HG02884 (cell line): ENCODE results near the gene TSPAN2.
A peak's percentile ranks its signal among the peaks of the same experiment; 100 is the strongest.

Experiments used
- ATAC-seq: cut with Tn5 transposase; IDR thresholded peaks from one replicate; pipeline ENCODE4 v1.9.1; 2021; ENCODE audit warnings: mild to moderate bottlenecking, moderate library complexity; ENCODE audit not compliant: unreplicated experiment

The TSPAN2 gene

DNA sequence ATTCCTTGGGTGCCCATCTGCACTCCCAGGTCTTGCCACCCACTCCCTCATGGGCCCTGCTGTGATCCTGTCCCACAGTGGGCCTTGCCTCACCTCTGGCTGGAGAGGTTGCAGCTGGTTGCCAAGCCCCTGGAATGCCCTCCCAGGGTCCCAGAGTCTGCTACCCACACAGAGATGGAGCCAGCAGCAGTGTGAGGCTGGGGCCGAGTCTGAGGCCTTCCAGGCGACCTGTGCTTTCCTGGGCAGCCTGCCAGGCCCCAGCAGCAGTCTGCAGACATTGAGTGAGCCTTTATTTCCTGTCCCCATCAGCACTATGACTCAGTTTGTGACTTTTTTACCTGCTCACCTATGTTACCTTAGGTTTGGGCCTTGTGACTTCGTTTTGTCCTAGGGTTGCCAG, 25.0 kb upstream of the TSPAN2 start:
- ATAC-seq = no peak

GRCh38 chr1:115113766-115114165, 24.5 kb upstream of the TSPAN2 start:
- no peak for ATAC-seq

DNA sequence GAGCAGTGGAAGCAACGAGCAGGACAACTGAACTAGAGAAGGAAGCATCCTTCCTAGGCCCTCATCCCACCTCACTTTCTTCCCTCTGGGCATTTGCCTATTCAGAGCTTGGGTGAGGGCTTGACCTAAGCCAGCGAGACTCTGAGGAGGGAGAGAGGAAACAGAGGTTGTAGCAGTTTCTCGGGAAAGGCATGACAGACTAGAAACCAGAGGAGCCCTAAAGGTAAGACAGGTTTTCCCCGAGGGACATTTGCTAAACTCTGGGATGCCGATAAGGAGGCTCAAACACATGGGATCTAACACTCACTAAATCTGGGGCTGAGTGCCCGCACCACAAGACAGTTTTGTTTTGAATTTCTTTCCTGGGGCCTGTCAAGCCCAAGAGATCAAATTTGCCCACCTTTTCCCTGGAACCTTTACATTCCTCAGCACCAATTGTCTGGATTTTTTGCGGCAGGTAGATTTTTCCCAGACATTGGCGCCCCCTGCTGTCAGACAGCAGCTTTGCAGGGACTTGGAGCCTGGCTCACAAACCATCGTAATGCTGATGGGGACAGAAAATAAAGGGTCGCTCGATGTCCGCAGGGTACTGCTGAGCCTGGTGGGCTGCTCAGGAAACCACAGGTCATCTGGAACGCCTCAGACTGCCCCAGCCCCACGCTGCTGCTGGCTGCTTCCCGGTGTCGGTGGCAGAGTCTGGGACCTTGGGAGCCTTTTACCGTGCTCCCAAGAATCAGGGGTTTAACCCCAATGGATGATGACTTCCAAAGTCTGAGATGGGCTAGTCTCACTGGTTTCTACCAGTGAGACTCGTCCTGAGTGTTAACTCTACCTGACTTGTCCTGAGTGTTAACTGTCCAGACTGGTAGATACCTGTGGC, 23.4 kb upstream of the TSPAN2 start:
- ATAC-seq = no peak

DNA sequence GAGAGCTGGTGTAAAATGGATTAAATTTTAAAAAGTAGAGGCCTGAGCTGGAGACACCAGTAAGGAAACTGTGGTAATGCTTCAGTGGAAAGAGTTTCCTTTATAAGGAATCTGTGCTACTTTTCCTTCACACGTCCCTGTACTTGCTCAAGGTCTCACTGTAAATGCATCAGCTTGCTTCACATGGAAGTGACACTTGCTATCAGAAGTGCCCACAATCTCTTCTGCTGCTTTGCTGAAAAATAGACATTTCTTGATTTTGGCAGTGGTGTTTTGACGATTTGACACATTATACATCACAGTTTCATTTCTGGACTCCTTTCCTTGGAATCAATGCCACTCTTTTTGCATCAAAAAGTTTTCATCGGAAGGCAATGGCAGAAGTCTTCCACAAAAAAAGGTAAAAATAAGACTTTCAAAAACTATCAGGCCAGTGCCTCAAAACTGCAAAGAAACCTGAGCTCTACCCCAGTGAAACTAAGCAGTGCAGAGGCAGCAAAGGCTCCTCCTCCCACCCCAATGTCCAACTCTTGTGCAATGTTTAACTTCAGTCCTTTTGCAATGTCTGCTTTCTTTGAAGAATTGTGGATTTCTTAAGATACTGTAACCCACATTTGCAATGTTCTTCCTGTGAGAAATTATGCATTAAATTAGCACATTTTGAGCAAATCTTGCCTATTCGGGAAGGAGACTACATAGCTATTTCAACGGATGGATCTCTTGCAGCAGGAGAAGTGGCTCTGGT, 18.4 kb upstream of the TSPAN2 start:
- ATAC-seq = no peak

DNA sequence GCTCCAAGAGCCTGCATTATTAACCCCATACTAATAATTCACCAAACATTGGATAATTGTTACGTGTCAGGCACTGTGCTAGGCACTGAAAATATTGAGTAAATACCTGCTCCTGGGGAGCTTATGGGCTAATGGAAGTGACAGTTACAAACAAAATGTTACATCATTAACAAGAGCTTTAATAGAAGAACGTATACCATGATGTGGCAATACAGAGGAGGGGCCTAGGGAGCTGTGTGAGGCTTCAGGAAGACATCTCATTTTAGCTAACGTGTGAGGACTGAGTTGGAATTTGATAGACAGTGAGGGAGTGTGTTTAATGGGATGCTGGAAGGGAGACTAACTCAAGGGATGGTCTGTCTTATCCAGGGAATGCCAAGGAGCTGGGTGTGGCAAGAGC, 16.5 kb upstream of the TSPAN2 start:
- ATAC-seq = no peak

DNA sequence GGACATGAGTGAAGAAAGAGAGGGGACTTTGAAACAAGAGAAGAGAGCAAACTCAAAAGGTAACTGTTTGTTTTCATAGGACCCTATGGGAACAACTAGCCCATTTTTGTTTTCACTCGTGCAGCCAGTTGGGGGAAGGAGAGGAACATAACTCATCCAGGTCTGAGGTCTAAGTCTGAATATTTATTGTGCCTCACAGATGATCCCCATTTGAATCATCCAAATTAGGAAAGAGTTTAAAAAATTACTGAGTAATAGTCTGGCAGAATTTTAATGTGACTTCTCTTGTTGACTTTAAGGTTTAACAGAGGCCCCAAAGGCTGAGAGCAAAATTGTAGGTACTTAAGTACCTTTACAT, 10.4 kb upstream of the TSPAN2 start:
- ATAC-seq = peak; percentile 13

DNA sequence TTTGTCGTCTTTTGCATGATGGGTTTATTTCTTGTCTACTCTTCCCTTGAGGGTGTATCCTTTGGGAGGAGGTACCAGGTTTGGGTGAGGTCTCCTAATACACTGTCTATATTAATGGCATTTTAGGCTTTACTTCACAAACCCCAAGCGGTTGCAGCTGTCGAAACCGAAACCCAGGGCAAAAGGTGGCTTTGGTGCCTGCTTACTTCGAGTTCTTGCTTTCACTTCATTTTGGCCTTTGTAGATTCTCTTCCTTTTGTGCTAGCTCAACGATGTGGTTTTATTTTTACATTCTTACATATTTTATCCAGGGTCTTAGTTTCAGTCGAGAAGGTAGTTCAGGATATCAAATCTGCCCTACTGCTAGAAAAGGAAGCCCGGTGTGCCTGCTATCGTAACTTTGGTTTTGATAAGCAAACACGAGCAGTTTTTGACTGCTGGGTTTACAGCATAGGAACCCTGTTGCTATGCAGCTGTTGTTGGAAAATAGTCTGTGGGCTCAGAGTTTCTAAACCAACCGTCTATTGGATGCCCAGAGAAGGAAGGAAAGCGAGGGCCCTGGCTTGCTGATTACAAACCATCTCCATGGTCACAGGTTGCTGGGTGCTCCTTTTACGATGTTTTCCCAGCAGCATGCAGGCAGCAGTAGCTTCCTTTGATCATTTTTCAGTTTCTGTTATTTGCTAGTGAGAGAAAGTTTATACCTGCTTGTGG, 9.8 kb upstream of the TSPAN2 start:
- ATAC-seq = peak; percentile 91

- ATAC-seq = no peak
Measured at GRCh38 chr1:115092175-115092574, 2.9 kb upstream of the TSPAN2 start.

DNA sequence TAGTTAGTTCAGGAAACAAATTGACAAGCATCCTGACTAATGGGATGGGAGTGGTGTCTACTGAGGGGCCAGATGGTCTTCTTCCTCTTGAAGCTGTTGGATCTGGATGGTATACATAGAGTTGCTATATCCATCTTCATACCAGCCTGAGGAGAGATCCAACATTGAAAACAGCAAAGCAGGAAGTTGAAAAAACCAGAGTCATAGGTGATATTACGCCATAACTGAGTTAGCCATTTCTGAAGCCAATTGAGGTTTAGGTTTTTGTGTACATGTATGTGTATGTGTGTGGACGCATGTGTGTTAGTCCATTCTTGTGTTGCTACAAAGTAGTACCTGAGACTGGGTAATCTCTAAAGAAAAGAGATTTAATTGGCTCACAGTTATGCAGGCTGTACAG, 2.3 kb upstream of the TSPAN2 start:
- no peak for ATAC-seq

DNA sequence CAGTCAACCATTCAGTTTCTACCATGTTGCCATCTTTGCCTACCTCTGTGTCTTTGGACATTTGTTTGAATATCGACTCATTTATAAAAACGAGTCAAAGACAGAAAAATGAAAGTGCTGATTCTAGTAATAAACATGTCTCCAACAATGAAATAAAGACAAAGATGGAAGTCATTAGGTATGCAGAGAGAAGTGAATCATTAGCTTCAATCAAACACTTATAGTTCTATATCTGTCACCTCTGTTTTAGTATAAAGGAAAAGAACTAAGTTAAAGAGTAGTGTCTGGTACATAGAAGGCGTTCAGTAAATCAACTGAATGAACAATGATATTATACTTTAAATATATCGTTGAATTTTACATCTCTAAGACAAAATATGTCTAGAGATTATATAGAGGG, 1.7 kb upstream of the TSPAN2 start:
- ATAC-seq = no peak

GRCh38 chr1:115090540-115090939, 1.2 kb upstream of the TSPAN2 start:
- no peak for ATAC-seq

GRCh38 chr1:115090186-115090490, 835 bp upstream of the TSPAN2 start:
- no peak for ATAC-seq

DNA sequence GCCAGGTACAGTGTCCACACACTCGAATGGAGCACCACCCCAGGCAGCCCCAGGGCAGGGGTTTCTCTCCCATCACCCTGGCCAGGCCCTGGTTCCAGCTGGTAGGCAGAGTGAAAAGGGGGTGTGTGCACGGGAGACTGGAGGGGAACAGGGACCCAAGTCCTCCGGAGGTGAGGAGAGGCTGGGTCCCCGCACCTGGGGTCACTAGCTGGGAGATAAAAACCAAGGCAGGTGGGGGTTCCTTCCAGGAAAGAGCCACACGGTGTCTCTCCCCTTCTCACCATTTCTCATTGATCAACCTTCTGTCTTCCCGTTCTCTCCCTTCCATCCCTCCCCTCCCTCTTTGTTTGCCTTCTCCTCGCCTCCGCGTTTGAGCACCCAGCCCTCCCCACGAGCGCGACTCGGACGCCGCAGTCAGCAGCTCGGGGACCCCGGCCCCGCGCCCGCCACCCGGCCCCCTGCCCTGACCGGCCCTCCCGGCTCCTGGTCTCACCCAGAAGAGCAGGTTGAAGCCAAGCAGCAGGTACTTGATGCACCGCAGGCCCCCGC, 358 bp downstream of the TSPAN2 start:
- no peak for ATAC-seq

- ATAC-seq = no peak
Measured at GRCh38 chr1:115088115-115088778, 1.1 kb downstream of the TSPAN2 start.

DNA sequence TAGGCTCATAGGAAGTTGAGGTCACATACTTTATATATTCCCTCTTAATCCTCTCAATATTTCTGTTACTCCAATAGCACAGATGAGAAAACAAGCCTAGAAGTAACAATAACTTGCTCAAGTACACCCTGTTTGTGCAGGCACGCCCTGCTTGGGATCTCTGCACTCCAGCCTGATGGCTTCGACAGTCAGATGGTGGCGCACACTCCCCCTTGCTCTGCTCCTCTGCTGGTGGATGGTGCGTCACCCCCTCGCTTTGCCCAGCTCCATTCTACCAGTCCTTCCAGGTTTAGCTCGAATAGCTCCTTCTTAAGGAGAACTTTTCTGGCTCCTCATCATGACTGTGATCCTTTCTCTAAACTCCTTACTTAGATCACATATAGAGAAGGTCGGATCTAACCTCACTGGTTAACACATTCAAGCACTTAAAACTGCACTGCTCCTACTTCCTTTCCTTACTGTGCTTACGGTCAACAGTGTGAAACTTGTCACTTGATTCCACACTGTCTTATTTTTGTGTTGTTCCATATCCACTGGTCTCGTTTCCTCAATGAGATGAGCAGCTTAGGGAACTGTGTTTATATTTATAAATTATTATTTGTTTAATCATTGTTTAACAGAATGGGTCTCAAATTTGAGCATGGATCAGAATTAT, 3.0 kb downstream of the TSPAN2 start:
- no peak for ATAC-seq

DNA sequence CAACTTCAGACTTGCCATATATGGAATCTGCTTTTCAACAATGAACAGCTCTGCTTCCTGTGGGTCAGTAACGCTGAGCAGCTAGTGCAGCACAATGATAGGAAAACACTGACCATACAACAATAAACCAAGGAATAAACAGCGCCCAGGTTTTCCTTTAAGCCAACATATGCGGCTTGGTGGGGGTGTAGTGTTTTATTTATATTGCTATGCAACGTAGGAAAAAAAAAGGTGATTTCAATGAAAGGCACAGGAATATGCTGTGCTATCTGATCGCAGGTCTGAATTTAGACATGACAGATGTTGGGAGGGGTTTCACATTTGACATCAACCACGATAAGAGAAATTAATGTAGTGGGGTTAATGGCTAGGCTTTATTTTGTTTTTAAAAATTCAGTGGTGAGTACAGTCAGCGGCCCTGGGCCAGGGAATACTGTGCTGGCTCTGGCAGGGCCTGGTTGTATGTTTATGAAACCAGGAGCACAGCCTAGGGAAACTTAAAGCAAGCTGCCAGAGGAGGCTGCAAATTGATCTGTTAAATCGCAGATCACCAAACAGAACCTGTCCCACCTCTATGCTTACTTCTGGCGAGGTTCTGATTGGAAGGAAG, 4.3 kb downstream of the TSPAN2 start:
- no peak for ATAC-seq

DNA sequence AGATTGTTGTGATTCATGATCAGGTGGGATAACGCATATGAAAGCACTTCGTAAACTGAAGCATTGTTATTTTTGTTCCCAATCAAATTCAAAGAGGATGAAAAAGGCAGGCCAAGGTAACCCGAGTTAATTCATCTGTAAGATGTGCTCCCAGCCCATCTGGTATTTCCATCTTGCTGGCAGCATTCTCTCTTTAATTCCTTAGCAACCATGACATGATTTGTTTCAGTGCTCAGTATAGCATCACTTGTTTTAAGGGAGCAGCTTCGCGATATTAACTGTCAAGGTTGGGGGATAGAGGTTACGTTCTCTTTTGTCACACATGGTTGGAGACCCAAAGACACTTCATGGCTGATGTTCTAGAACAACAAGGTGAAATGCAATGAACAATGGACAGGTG, 6.4 kb downstream of the TSPAN2 start:
- ATAC-seq = no peak

- ATAC-seq = no peak
Measured at GRCh38 chr1:115078708-115079107, 10.6 kb downstream of the TSPAN2 start.

GRCh38 chr1:115077984-115078330, 11.3 kb downstream of the TSPAN2 start:
- ATAC-seq = no peak

DNA sequence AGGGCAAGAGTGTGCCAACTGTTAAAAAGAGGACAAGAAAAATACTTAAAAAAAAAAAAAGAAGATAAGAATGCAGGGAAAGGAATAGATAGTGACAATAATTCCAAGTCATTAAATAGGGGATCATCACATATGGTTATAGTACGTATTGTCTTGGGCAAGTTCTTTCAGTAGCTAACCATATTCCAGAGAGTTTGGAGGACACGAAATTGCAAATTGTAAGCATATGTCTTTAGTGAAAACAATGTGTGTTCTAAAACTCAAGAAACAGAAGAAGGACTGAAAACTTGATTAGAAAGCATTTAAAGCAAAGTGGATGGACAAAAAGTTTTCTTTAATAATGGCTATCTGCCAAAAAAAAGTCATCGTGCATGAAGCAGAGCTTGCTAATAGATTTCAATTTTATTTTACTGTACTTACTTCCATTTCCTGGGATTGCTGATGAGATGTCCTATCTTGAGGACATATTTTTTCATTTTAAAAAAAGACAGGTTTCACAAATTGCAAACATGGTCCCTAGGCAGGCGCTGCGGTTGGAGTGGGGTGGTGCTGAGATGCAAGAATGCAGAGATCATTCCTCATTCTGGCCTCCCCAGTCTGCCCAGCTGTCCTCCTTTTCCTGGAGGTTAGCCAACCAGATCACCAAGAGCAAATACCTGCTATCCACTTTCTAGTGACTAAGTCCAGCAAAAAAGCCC, 11.9 kb downstream of the TSPAN2 start:
- ATAC-seq = no peak
